CD4-positive, alpha-beta T cell treated with Interleukin-12 subunit alpha and Interleukin-12 subunit beta, for 1 hour (primary cell): ENCODE measurements around the gene GALNTL6.
"Not testable (repeated sequence)": the region's sequence is repeated elsewhere in the genome, so short reads cannot be mapped to it uniquely, and the experiment has no call there.

Experiments used
- DNase-seq: peaks from one replicate; pipeline ENCODE4 v3.0.0-alpha.2; 2020

GALNTL6 gene

DNA sequence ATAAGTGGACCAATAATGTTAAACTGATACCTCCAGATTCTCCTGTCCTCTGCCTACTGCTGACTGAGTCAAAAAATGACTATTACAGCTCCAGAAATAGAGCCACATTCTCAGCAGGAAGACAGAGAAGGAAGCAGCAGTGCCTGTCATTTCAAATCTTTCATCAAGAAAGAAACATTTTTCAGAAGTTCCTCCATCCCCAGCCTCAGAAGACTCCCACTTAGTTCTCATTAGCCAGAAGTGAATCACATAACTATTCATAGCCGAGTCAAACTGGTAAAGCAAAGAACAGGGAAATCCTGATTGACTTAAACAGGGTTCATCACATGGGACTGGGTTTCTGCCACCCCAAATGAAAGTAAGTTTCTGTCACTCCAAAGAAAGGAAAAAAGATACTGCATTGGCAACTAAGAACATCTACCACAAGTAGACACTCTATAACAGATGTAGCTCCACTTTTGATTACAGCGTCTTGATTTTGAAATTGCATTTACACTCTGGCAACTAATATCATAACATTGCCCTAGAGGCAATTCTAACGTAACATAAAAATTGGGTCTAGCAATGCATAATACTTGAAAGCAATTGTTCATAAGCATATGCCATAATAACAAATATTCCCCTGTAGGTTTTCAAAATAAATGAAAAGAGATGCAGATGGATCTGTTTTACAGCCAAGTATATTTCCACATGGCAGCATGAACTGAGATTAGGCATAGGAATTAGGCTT, 599.8 kb downstream of the GALNTL6 start:
- DNase-seq = no peak

DNA sequence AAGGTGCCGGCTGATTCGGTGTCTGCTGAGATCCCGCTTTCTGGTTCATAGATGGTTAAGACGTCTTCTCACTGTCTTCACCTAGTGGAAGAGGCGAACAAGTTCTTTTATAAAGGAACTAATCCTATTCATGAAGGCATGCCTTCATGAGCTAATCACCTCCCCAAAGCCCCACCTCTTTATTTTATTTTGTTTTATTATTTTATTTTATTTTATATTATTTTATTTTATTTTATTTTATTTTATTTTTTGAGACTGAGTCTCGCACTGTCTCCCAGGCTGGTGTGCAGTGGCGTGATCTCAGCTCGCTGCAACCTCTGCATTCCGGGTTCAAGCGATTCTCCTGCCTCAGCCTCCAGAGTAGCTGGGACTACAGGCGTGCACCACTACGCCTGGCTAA, 615.8 kb downstream of the GALNTL6 start:
- not testable (repeated sequence) for DNase-seq

DNA sequence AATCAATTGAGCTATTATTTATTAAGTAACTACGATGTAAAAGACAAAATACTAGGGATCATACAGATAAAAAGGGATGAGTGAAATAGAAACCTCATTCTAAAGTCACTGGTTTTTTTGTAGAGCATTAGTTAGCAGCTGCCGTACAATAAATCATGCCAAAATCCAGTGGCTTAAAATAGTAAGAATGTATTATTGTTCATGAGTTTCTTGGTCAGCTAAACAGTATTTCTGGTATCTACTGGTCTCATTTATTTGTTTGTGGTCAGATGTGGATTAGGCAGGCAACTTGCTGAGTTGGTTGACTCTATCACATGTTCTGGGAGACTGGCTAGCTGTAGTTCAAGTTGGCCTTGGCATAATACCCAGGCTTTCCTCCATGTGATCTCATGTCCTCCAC, 667.3 kb downstream of the GALNTL6 start:
- no peak for DNase-seq

DNA sequence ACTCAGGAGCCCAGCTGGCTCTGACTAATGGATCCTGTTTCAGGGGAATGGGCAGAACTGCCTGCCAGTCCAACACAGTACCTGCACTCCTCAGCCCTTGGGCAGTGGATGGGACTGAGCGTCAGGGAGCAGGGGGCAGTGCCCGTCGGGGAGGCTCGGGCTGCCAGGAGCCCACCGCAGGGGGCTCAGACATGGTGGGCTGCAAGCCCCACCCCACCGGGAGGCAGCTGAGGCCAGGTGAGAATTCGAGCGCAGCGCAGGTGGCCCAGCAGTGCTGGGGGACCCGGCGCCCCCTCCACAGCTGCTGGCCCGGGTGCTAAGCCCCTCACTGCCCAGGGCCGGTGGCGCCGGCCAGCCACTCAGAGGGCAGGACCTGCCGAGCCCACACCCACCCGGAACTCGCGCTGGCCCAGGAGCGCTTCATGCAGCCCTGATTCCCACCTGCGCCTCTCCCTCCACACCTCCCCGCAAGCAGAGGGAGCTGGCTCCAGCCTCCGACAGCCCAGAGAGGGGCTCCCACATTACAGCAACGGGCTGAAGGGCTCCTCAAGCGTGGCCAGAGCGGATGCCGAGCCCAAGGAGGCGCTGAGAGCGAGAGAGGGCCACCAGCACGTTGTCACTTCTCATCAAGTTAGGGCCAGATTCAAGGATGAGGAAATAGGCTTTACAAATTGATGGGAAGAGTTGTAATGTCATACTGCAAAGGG, 668.8 kb downstream of the GALNTL6 start:
- no peak for DNase-seq

DNA sequence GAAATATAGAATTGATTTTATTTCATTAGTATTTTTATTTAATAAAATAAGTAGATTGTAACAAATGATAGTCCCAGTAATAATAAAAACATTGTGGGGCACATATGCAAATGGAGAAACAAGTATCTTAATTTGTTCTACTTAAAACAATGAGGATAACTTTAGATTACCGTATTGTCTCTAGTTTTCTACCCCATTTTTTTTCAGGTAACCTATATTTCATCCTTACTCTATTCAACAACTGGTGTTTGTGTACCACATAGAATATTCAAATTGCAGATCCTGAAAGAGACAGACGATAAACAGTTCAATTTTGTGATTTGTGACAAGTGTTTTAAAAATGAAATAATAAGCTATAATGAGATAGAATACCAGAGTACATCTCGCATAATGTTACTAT, 671.8 kb downstream of the GALNTL6 start:
- DNase-seq = no peak

DNA sequence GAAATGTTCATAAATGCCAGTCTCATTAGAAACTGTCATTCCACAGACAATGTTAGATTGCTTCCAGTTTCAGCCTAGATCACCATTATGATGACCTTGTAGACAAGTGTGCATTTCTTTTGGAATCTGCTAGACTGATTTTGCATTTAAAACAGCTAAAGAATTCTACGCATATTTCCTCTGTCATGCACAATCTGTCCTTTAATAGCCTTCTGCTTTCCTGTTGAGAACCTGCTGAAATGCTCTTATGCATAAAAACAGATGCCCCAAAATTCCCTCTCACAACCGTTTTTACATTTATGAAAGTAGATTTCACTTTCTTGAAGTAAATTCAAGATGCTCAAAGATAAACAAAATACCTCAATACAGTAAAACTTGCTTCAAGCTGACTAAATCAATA, 673.3 kb downstream of the GALNTL6 start:
- no peak for DNase-seq

DNA sequence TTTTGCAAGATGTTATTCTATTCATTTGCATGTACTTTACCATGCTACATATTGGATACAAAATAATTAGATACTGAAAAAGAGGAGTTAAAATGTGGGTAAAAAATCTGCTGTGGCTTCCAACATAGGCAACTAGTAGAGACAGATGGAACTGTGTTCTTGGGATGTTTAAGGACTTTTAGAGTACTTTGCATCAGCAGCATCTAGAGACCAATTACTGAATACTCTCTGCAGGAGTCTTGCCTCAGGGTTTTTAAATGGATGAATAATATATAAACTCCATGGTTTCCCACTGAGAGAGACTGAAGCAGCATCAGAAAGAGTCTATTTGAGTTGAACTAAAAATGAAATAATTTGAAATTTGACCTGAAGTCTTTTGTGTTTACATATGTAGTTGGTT, 676.7 kb downstream of the GALNTL6 start:
- DNase-seq = no peak

DNA sequence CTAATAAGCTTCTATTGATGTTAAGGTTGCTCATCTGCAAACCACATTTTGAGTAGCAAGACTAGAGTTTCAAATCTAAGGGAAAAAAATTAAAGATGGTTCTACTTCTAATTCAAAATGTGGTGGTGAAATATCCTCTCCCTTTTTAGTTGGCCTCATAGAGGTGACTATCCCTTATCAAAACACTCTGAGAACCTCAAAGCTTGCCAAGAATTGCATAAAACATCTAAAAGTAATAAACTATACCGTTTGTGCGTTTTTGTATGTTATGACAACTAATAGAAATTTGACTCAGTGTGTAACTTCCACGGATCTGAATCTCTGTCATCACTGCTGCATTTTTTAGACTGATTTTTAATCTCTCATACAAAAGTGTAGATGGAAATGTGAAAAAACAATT, 682.6 kb downstream of the GALNTL6 start:
- no peak for DNase-seq

DNA sequence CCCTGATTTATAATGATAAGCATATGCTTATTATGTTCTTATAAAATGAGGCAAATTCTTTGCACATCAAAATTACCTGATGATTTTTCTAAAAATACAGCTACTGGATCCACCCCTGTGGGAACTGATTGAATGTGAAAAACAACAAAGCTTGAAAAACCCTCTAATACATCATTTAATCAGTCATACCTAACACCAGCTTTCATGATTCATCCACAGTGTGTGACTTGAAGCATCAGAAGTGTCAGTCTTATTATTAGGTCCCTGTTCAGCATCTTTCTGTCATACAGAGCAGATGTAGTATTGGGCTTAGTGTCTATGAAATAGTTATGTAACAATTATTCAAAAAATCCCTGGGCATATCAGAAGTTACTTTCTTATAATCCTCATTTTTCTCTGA, 684.1 kb downstream of the GALNTL6 start:
- DNase-seq = no peak

DNA sequence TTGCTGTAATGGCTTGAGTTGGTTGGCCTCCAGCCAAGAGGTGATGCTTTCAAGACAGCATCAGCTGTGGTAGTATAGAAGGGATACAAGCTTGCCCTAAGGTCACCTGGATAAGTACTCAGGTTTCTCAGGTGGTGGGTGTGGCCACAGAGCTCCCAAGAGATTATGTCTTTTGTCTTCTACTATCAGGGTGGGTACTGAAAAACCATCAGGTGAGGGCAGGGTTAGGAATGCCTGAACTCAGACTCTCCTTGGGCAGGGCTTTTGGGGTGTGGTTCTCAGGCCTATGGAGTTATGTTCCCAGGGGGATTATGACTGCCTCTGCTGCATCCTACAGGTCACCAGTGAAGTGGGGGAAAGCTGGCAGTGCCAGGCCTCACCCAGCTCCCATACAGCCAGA, 700.8 kb downstream of the GALNTL6 start:
- DNase-seq = no peak

DNA sequence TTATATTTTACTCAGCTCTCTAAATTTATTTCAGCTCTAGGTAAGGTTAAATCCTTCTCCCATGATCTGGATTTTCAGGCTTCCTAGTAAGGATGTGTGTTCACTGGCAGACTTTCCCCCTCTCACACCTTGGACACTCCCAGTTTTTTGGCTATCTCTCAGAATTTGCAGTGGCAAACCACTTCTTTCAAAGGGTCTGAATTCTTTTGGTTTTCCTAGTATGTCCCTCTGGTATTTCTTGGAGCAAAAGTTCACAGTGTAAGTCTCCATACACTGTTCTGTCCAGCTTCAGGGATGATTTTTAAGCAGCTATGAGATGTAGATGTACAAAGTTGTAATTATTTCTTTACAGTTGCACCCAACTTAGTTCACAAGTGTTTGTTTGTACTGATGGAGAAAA, 701.6 kb downstream of the GALNTL6 start:
- DNase-seq = no peak

DNA sequence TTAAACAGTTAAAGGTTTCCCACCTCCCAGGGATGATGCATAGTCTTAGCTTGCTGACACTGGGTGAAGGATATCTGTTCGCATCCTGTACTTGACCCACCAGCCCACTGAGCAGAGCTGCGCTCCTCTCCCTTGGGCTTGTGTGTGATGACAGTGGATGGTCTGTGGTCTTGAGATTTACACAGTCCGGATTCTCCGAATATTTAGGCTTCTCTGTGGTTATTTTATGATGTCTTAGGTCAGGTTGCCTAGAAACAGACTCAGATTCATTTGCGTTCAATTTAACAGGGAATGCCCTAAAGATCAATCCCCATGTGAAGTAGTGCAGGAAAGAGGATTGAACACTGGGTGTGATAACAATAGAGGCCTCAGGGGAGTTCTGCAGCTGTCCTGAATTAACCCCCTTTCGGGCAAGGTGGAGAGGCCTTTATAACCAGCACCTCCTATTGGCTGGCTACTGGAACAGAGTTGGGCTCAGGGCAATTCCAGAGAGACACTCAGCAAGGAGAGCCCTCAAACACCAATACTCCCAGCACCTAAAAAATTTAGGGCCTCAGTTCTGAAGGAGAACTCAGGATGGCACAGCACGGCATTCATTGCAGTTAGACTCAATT, 702.2 kb downstream of the GALNTL6 start:
- no peak for DNase-seq

DNA sequence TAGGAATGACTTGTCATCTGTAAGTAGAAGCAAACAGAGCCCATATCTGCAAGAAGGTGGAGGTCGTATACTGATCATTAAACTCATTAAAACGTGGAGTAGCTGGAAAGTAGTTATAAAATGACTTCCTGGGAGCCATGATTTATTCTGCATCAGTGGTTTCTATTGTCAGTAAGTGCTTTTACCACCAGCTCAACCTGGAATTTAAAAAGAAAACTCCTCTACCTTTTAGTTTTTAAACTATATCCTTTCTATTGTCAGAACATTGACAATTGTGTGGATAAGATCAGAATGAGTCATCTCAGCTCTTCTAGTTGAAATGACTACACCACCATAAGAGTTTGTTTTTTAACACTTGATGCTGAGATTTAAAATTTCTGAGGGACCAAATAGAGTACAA, 704.2 kb downstream of the GALNTL6 start:
- no peak for DNase-seq

DNA sequence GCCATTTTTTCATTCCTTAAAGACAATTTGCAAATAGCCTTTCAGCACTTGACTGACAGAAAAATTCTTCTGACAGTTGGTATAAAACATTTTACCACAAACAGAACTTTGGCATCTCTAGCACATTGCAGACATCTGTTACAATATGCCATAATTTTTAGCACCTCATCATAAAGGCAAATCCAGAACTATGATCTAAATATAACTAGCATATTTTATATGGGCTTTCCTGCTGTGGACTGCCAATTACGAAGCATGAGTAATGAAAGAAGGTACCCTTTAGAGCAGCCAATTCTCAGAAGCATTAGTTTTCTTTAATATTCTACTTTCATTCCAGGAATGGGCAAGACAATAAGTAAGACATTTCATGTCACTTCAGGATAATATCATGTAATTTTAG, 708.0 kb downstream of the GALNTL6 start:
- no peak for DNase-seq

DNA sequence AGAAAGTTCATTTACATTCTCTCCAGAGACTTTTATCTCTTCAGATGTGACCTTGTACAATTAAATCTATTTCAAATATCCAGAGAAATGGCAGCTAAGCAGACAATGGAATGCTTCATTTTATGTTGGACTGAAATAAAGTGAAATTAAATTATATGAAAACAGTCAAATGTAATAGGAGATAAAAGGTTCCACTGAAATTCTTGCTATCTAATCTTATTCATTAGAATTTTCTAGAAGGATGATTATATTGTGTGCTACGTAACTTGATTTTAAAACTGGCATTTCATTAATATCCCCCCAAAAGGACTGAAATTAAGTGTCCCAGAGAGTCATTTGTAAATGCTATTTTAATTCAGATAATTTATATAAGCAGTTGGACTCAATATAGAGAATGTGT, 708.5 kb downstream of the GALNTL6 start:
- DNase-seq = no peak

DNA sequence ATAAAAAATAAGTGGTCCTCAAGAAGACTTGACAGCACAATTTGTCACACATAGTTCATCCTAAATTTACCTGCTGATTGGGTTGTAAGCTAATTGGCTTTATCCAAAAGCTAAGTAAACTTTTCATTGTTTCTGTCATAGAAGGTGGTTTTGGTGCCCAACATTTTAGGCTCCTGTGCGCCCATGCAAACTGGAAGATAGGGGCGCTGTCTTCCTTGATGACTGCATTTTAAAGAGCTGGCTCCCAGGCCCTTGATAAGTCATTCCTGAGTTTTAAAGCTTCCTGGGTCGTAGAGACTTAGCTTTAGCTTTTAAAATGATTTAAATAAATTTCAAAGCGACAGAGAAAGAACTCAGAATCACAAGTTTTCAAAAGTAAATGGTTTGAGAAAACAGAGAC, 730.0 kb downstream of the GALNTL6 start:
- no peak for DNase-seq

DNA sequence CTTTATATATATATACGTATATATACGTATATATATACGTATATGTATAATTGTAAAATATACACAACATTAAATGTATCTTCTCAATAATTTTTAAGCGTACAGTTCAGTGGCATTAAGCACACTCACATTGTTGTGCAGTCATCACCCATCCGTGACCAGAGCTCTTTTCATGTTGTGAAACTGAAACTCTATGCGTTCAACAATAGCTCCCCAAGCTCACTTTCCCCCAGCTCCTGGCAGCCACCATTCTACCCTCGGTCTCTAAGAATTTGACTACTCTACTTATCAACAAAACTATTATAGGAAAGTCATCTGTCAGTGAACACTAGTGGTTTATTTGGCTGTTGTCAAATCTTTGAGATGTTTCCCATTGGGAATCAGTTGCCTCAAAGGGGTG, 733.6 kb downstream of the GALNTL6 start:
- no peak for DNase-seq

DNA sequence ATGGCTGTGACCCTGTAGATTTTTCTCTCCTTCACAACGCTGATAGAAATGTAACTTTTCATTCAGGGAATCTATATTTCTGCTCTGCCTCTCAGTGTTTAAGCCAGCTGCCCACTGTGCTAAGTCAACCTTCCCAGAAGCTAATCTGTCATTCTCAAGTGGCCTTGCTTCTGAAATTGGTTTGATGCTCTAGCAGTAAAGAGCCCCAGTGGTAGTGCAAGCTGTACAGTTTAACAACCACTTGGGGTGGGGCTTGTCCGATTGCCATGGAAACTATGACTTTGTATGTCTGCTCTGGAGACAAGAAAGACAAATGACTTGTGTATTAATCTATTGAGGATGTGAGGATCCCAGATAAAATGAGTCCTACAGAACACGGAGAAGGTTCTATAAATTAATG, 734.5 kb downstream of the GALNTL6 start:
- no peak for DNase-seq

DNA sequence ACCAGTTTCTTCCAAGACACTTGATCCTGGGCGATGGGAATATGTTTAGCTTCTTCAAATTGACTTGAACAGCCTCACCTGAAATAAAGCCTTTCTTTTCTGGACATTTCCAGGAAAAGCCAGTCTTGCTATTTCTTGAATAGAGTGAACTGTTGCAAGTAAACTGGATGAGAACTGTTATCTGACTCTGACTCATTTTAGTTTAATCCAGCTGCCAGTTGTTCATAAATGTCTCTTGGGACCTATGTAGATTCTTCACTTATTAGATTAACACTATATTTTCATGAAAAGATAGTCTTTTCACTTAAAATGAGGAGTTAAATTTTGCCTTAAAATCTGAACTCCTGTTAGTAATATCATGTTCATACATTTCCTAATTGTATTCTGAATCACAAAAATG, 740.0 kb downstream of the GALNTL6 start:
- no peak for DNase-seq

DNA sequence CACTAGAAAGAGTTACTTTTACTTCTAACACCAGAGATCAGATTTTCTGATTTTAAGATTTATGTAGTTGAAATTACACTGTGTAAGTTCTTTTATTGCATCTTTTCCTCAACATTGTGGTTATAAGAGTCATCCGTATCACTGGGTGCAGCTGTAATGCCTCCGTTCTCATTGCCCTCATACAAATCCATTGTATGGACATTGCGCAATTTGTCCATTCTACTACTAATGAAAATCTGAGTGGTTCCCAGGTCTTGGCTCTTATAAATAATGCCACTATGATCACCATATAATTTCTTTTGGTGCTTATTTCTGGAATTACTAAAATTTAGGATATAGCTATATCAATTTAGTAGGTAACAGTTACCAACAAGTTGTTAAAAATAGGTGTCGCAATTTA, 741.4 kb downstream of the GALNTL6 start:
- DNase-seq = no peak

DNA sequence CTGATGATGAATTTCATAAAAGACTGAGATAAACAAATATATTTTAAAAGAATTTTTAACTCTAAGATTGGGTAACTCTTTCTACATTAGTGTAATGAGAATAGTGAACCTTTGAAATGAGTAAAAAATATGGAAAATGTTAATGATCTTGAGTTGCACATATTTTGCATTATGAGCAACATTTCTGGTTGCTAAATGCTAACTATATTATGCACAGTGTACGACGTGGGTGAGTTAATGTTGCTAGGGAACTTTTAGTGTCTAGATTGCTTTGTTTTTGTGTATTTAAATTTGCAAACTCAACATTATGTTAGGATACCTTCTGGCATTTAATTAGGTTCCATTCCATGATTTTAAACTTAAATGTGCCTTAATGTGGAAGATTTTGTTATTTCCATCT, 742.5 kb downstream of the GALNTL6 start:
- no peak for DNase-seq

DNA sequence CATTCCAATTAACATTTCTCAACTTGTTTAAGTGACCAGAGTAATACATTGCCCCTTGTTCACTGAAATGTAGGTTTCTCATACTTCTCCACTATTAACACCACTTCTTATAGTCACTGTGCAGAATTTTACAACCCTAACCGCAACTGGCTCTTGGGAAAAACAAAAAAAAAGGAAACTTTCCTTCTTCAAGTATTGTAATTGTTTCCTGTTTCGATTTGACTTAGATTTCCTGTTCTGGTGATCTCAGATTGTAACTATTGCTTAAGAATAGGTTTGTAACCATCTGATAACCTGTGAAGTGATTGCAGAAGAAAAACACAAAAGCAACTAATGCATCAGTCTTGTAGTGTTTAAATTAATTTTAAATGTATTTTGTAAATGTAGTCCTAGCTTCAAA, 760.7 kb downstream of the GALNTL6 start:
- no peak for DNase-seq

DNA sequence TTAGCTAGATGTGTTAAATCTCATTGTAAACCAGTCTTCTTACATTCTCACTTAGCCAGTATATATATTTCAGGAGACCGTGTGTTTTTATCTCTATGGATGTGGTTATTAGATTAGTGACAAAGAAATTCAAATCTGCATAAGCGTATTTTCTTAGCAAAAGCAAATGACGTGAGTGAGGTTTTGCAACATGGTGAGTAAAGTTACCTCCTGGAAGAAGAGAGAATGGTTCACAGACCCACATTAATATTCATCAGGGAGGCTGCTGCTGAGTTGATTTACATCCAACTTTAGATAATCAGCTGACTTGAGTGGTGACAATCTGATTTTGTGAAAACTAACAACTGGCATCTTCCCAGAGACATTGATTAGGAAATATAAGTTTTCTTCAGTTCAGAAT, 765.5 kb downstream of the GALNTL6 start:
- no peak for DNase-seq

DNA sequence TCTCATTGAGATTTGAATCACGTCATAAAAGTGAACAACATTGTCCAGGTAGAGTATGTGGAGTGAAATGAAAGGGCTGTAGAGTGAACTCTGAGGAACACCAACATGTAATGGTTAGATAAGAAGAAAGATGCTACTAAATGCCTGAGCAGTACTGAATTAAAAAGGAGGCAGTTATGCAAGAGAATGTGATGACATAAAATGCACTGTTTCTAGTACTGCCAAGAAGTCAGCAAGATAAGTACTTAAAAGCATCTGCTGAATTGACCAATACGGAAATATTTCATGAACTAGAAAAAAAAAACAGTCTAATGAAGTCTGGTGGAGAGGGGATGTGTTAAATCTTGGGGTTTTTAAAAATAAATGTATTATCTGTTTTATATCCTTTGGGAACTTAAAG, 771.6 kb downstream of the GALNTL6 start:
- DNase-seq = no peak

DNA sequence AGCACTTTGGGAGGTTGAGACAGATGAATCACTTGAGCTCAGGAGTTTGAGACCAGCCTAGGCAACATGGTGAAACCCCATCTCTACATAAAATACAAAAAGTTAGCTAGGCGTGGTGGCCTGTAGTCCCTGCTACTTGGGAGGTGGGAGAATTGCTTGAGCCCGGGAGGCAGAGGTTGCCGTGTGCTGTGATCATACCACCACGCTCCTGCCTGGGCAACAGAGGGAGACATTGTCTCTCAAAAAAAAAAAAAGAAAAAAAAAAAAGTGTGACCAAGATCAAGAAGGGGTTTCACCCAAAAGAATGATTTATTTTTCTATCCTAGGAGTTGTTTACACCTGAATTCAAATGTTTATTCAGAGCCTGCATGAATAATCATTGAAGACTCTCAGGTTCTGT, 783.0 kb downstream of the GALNTL6 start:
- DNase-seq = no peak
